HEK293 (cell line): ENCODE results near the gene THSD7B.

Experiments
- CTCF ChIP-seq: fragments of 450-650 bp; formaldehyde crosslinking; IDR thresholded peaks from 2 replicates; pipeline ENCODE4 v1.5.1; 2016; ENCODE audit warnings: missing biosample characterization, missing genetic modification characterization
- KLF8 ChIP-seq: fragments of 450-650 bp; formaldehyde crosslinking; IDR thresholded peaks from 2 replicates; pipeline ENCODE4 v1.5.1; 2016; ENCODE audit warnings: missing biosample characterization, missing genetic modification characterization
- PRDM10 ChIP-seq: fragments of 450-650 bp; formaldehyde crosslinking; IDR thresholded peaks from 2 replicates; pipeline ENCODE4 v1.5.1; 2016; ENCODE audit warnings: missing biosample characterization, missing genetic modification characterization
- PRDM4 ChIP-seq: fragments of 450-650 bp; formaldehyde crosslinking; IDR thresholded peaks from 2 replicates; pipeline ENCODE4 v1.5.1; 2017; ENCODE audit warnings: missing biosample characterization, missing genetic modification characterization
- SP7 ChIP-seq: fragments of 450-650 bp; formaldehyde crosslinking; IDR thresholded peaks from 2 replicates; pipeline ENCODE4 v1.5.1; 2016; ENCODE audit warnings: missing biosample characterization, missing genetic modification characterization
- ZBTB11 ChIP-seq: fragments of 450-650 bp; formaldehyde crosslinking; conservative IDR thresholded peaks from 2 replicates; pipeline ENCODE4 v1.5.1; 2016; ENCODE audit warnings: low read depth, missing biosample characterization, missing genetic modification characterization
- ZBTB48 ChIP-seq: fragments of 450-650 bp; formaldehyde crosslinking; IDR thresholded peaks from 2 replicates; pipeline ENCODE4 v1.5.1; 2016; ENCODE audit warnings: missing biosample characterization, missing genetic modification characterization
- ZNF138 ChIP-seq: fragments of 450-650 bp; formaldehyde crosslinking; IDR thresholded peaks from 2 replicates; pipeline ENCODE4 v1.5.1; 2016; ENCODE audit warnings: missing biosample characterization, missing genetic modification characterization, borderline replicate concordance
- ZNF274 ChIP-seq, 2 experiments: fragments of 200-500 bp in 1 of 2; fragments of 450-650 bp in 1 of 2; sonication (Bioruptor generic) in 1 of 2; formaldehyde crosslinking in 1 of 2; IDR thresholded peaks; 2 replicates each; pipeline versions ENCODE4 v1.5.1 to v1.6.1; 2014 to 2016; ENCODE audit warnings: borderline replicate concordance in 1 of 2, inconsistent platforms in 1 of 2, low read length in 1 of 2, missing biosample characterization in 1 of 2, missing genetic modification characterization in 1 of 2
- ZNF311 ChIP-seq: fragments of 450-650 bp; formaldehyde crosslinking; IDR thresholded peaks from 2 replicates; pipeline ENCODE4 v1.5.1; 2017; ENCODE audit warnings: missing biosample characterization, missing genetic modification characterization, borderline replicate concordance
- ZNF341 ChIP-seq: fragments of 450-650 bp; formaldehyde crosslinking; IDR thresholded peaks from 2 replicates; pipeline ENCODE4; 2016; ENCODE audit warnings: low read depth, missing biosample characterization, missing genetic modification characterization
- ZNF416 ChIP-seq: fragments of 450-650 bp; formaldehyde crosslinking; IDR thresholded peaks from 2 replicates; pipeline ENCODE4 v1.5.1; 2016; ENCODE audit warnings: missing biosample characterization, missing genetic modification characterization
- ZNF561 ChIP-seq: fragments of 450-650 bp; IDR thresholded peaks from 2 replicates; pipeline ENCODE4 v1.5.1; 2018; ENCODE audit warnings: missing biosample characterization, missing genetic modification characterization, borderline replicate concordance
- ZNF639 ChIP-seq: fragments of 450-650 bp; formaldehyde crosslinking; IDR thresholded peaks from 2 replicates; pipeline ENCODE4 v1.5.1; 2016; ENCODE audit warnings: missing biosample characterization, missing genetic modification characterization

GRCh38 chr2:136956050-136956449 lies 190.7 kb downstream of the THSD7B start:
- TF ChIP-seq ZBTB11 (tag by site-specific recombination) (no peak), CTCF (tag by site-specific recombination) (no peak), ZNF274 (IDR thresholded peaks at IDR 0.05; ENCODE audit: low read length) (no peak), ZNF274 (tag by site-specific recombination; IDR thresholded peaks at IDR 0.05; ENCODE audit: borderline replicate concordance) (no peak), PRDM4 (no peak), ZBTB48 (no peak), ZNF138 (no peak), ZNF416 (tag by site-specific recombination) (no peak), ZNF311 (no peak), ZNF639 (no peak), KLF8 (no peak), ZNF561 (tag by site-specific recombination) (no peak), PRDM10 (tag by site-specific recombination) (no peak), ZNF341 (no peak), SP7 (tag by site-specific recombination) (no peak)
